GM18519 (cell line): ENCODE measurements around the gene HOXB8.

ENCODE experiments used
- ATAC-seq: cut with Tn5 transposase; IDR thresholded peaks from one replicate; pipeline ENCODE4 v1.9.1; 2021; ENCODE audit warnings: mild to moderate bottlenecking, moderate library complexity; ENCODE audit not compliant: unreplicated experiment, low FRiP score

HOXB8 gene

GRCh38 chr17:48597778-48598631, 17.1 kb downstream of the HOXB8 start:
- no peak for ATAC-seq

GRCh38 chr17:48597528-48597777, 17.6 kb downstream of the HOXB8 start:
- ATAC-seq, result no peak

- ATAC-seq, result no peak
Observed at GRCh38 chr17:48596735-48597527, 18.2 kb downstream of the HOXB8 start.

GRCh38 chr17:48596000-48596734, 18.9 kb downstream of the HOXB8 start:
- no peak for ATAC-seq

GRCh38 chr17:48595278-48595999, 19.7 kb downstream of the HOXB8 start:
- ATAC-seq, result no peak

GRCh38 chr17:48594538-48595277, 20.4 kb downstream of the HOXB8 start:
- ATAC-seq, result no peak

GRCh38 chr17:48593840-48594537, 21.1 kb downstream of the HOXB8 start:
- ATAC-seq, result no peak

- no peak for ATAC-seq
Observed at GRCh38 chr17:48593126-48593829, 21.8 kb downstream of the HOXB8 start, which contains the start of gene HOXB5. TSS of gene HOXB5 (minus strand) at chr17:48593779. CDS start at chr17:48593682, 97 bp downstream.

GRCh38 chr17:48592577-48592976, 22.5 kb downstream of the HOXB8 start:
- no peak for ATAC-seq

- no peak for ATAC-seq
Observed at GRCh38 chr17:48592057-48592514, 23.0 kb downstream of the HOXB8 start.

GRCh38 chr17:48591255-48592056, 23.6 kb downstream of the HOXB8 start:
- no peak for ATAC-seq

GRCh38 chr17:48590607-48591161, 24.4 kb downstream of the HOXB8 start:
- ATAC-seq, result no peak

GRCh38 chr17:48589831-48590606, 25.1 kb downstream of the HOXB8 start, which contains the start of gene HOXB3:
TSS of gene HOXB3 (minus strand) at chr17:48590241. CDS start at chr17:48552474, 37,767 bp downstream.
- no peak for ATAC-seq

- ATAC-seq, result no peak
Observed at GRCh38 chr17:48589060-48589830, 25.8 kb downstream of the HOXB8 start.

GRCh38 chr17:48588528-48588927, 26.6 kb downstream of the HOXB8 start:
- no peak for ATAC-seq

- ATAC-seq, result no peak
Observed at GRCh38 chr17:48588074-48588415, 27.0 kb downstream of the HOXB8 start.
